A549 (cell line): ENCODE measurements around the gene MCOLN2. TPM values are rescaled to one million over a fixed set of nuclear protein-coding genes. Genes with fewer than 3 reads are reported as not detected.

Experiments
- ATAC-seq, 2 experiments: fragments of 200-7000 bp in 1 of 2; fragments of >200 bp in 1 of 2; cut with Nextera tagmentation in 1 of 2; cut with Tn5 transposase in 1 of 2; 3 replicates each; pipeline versions ENCODE4 v1.8.0 to v1.9.1; 2018 to 2020; ENCODE audit warnings: mild to moderate bottlenecking in 1 of 2, moderate library complexity in 1 of 2
- CTCF ChIA-PET: fragments of 300-600 bp; sonication (Branson Sonifier 250); formaldehyde crosslinking; extraction: SDS; loops from one replicate; lab custom pipeline; 2021; ENCODE audit warnings: antibody characterized with exemption, inconsistent platforms; lab: Yijun Ruan, JAX
- POLR2A ChIA-PET: fragments of 350-600 bp; formaldehyde crosslinking; extraction: SDS; loops from one replicate; lab custom pipeline; 2021; ENCODE audit warnings: antibody characterized with exemption, inconsistent platforms; lab: Yijun Ruan, JAX
- DNase-seq, 2 experiments: peaks; one replicate each; pipeline versions ENCODE4 v3.0.0 to v3.0.0-alpha.2; 2011 to 2016; ENCODE audit warnings: low read depth in 1 of 2, low spot score in 1 of 2
- FAIRE-seq: peaks from 2 replicates; lab custom pipeline; 2011; peaks lifted over from hg19 to GRCh38; lab: Jason Lieb, UNC
- H3K27ac ChIP-seq, 2 experiments: fragments of >200 bp; sonication (Bioruptor Twin); formaldehyde crosslinking; 3 replicates each; pipeline ENCODE4 v1.5.1; 2016 to 2017
- H3K4me1 ChIP-seq: fragments of >200 bp; sonication (Bioruptor Twin); formaldehyde crosslinking; 3 replicates; pipeline ENCODE4 v1.6.1; 2016
- H3K4me2 ChIP-seq: fragments of >200 bp; sonication (Bioruptor Twin); formaldehyde crosslinking; 3 replicates; pipeline ENCODE4 v1.6.1; 2016
- H3K4me3 ChIP-seq: fragments of >200 bp; sonication (Bioruptor Twin); formaldehyde crosslinking; 3 replicates; pipeline ENCODE4 v1.5.1; 2016
- H3K9me3 ChIP-seq: fragments of >200 bp; sonication (Bioruptor Twin); formaldehyde crosslinking; 3 replicates; pipeline ENCODE4 v1.6.1; 2016
- CBX2 ChIP-seq: fragments of 200-600 bp; sonication (generic); IDR thresholded peaks from 2 replicates; pipeline ENCODE4 v1.6.1; 2016; ENCODE audit warnings: low read depth, mild to moderate bottlenecking, borderline replicate concordance
- CBX8 ChIP-seq: fragments of 200-600 bp; sonication (generic); IDR thresholded peaks from 2 replicates; pipeline ENCODE4 v1.6.1; 2016
- CEBPB ChIP-seq, 2 experiments: fragments of >200 bp in 1 of 2; sonication (Bioruptor Twin) in 1 of 2; formaldehyde crosslinking in 1 of 2; IDR thresholded peaks; 2 replicates each; pipeline ENCODE4 v1.6.1; 2012 to 2016
- CHD2 ChIP-seq: fragments of 150-350 bp; IDR thresholded peaks from 2 replicates; pipeline ENCODE4 v1.6.1; 2014; ENCODE audit warnings: low read length; ENCODE audit not compliant: partially characterized antibody
- EHF ChIP-seq: fragments of 250-450 bp; sonication (Bioruptor Pico); IDR thresholded peaks from 2 replicates; pipeline ENCODE4 v1.5.0; 2020; ENCODE audit warnings: mild to moderate bottlenecking
- EHMT2 ChIP-seq: fragments of 200-600 bp; sonication (generic); IDR thresholded peaks from 2 replicates; pipeline ENCODE4 v1.6.1; 2016; ENCODE audit warnings: antibody characterized with exemption, low read depth, mild to moderate bottlenecking, moderate library complexity
- ESRRA ChIP-seq: fragments of 150-350 bp; IDR thresholded peaks from 2 replicates; pipeline ENCODE4 v1.6.1; 2014; ENCODE audit warnings: mild to moderate bottlenecking, low read length, borderline replicate concordance
- GATA3 ChIP-seq: IDR thresholded peaks from 2 replicates; pipeline ENCODE4 v1.6.1; 2012; ENCODE audit warnings: borderline replicate concordance
- HEYL ChIP-seq: fragments of 250-450 bp; sonication (Bioruptor Pico); IDR thresholded peaks from 2 replicates; pipeline ENCODE4 v1.8.0; 2021; ENCODE audit warnings: mild to moderate bottlenecking, moderate library complexity
- HOXA7 ChIP-seq: fragments of 250-450 bp; sonication (Bioruptor Pico); IDR thresholded peaks from 2 replicates; pipeline ENCODE4 v1.5.0; 2020; ENCODE audit warnings: mild to moderate bottlenecking, moderate library complexity
- HOXB13 ChIP-seq: fragments of 250-450 bp; sonication (Bioruptor Pico); IDR thresholded peaks from 2 replicates; pipeline ENCODE4 v1.5.0; 2020; ENCODE audit warnings: low read depth, mild to moderate bottlenecking, moderate library complexity
- JUNB ChIP-seq: fragments of >200 bp; sonication (Bioruptor Twin); formaldehyde crosslinking; IDR thresholded peaks from 2 replicates; pipeline ENCODE4 v1.6.1; 2016
- KDM1A ChIP-seq: fragments of 200-600 bp; sonication (generic); IDR thresholded peaks from 2 replicates; pipeline ENCODE4 v1.6.1; 2016; ENCODE audit warnings: low read depth, mild to moderate bottlenecking
- KDM5A ChIP-seq: fragments of 200-600 bp; sonication (generic); IDR thresholded peaks from 2 replicates; pipeline ENCODE4 v1.6.1; 2016; ENCODE audit warnings: antibody characterized with exemption, mild to moderate bottlenecking
- MAFK ChIP-seq: fragments of 450-650 bp; IDR thresholded peaks from 2 replicates; pipeline ENCODE4 v1.6.1; 2014; ENCODE audit not compliant: partially characterized antibody
- MAZ ChIP-seq: fragments of 150-350 bp; IDR thresholded peaks from 2 replicates; pipeline ENCODE4 v1.6.1; 2014; ENCODE audit warnings: antibody characterized with exemption, low read depth, low read length, borderline replicate concordance
- MYC ChIP-seq: IDR thresholded peaks from 2 replicates; pipeline ENCODE4 v1.6.1; 2012; ENCODE audit warnings: mild to moderate bottlenecking, inconsistent platforms, low read length, improper control_type of control experiment, borderline replicate concordance
- NFE2L2 ChIP-seq: fragments of 150-350 bp; conservative IDR thresholded peaks from 2 replicates; pipeline ENCODE4 v1.6.1; 2014; ENCODE audit warnings: low read length
- PHF8 ChIP-seq: fragments of 200-600 bp; sonication (generic); IDR thresholded peaks from 2 replicates; pipeline ENCODE4 v1.6.1; 2016; ENCODE audit warnings: low read depth, mild to moderate bottlenecking, antibody characterized with exemption, moderate library complexity, borderline replicate concordance
- RAD21 ChIP-seq, 2 experiments: fragments of >200 bp in 1 of 2; sonication (Bioruptor Twin) in 1 of 2; formaldehyde crosslinking in 1 of 2; IDR thresholded peaks in 1 of 2; conservative IDR thresholded peaks in 1 of 2; 2 replicates in 1 of 2; 3 replicates in 1 of 2; pipeline ENCODE4 v1.6.1; 2012 to 2018; ENCODE audit warnings: inconsistent platforms in 1 of 2
- RCOR1 ChIP-seq: fragments of 150-350 bp; IDR thresholded peaks from 2 replicates; pipeline ENCODE4 v1.6.1; 2014; ENCODE audit warnings: antibody characterized with exemption, low read length, low read depth
- RFX5 ChIP-seq: fragments of 450-650 bp; IDR thresholded peaks from 2 replicates; pipeline ENCODE4 v1.7.1; 2014; ENCODE audit warnings: antibody characterized with exemption, mild to moderate bottlenecking, moderate library complexity
- RNF2 ChIP-seq: fragments of 200-600 bp; sonication (generic); IDR thresholded peaks from 2 replicates; pipeline ENCODE4 v1.6.1; 2016; ENCODE audit warnings: low read depth, mild to moderate bottlenecking, antibody characterized with exemption, moderate library complexity, borderline replicate concordance
- TP53 ChIP-seq: fragments of 250-450 bp; sonication (Bioruptor Pico); IDR thresholded peaks from 2 replicates; pipeline ENCODE4 v1.5.0; 2021; ENCODE audit warnings: mild to moderate bottlenecking, moderate library complexity
- WGBS: methylation state at CpG from one replicate; pipeline ENCODE4 v1.1.6; 2017; ENCODE audit errors: missing lambda C conversion rate; 5-methylcytosine and 5-hydroxymethylcytosine counted together
- polyA plus RNA-seq, 4 experiments: library from polyadenylated mRNA; depleted of rRNA in 3 of 4; stranded (reverse); fragments of >200 nt; fragmentation: RNase III in 1 of 4; extraction: RNeasy Plus Mini Kit Qiagen cat#74134 plus additional on column Dnase treatment in 1 of 4; gene quantifications; 2 replicates in 3 of 4; 3 replicates in 1 of 4; pipeline ENCODE4 v1.2.3, GENCODE V29; 2011 to 2017
- TF ChIP-seq, protein P1 (sequence below): IDR thresholded peaks from 2 replicates; pipeline ENCODE4 v1.6.1; 2012; ENCODE audit warnings: low read depth, borderline replicate concordance
- TF ChIP-seq, protein P2 (sequence below): fragments of 250-450 bp; sonication (Bioruptor Pico); IDR thresholded peaks from 2 replicates; pipeline ENCODE4 v1.5.0; 2020; ENCODE audit warnings: low read depth, mild to moderate bottlenecking, moderate library complexity
- TF ChIP-seq, protein P3 (sequence below): fragments of >200 bp; sonication (Bioruptor Twin); formaldehyde crosslinking; IDR thresholded peaks from 2 replicates; pipeline ENCODE4 v1.6.1; 2016
- TF ChIP-seq, protein P4 (sequence below): fragments of 150-350 bp; IDR thresholded peaks from 2 replicates; pipeline ENCODE4 v1.6.1; 2014; ENCODE audit warnings: low read depth, mild to moderate bottlenecking, low read length
- TF ChIP-seq, protein P5 (sequence below): fragments of 450-650 bp; IDR thresholded peaks from 2 replicates; pipeline ENCODE4 v1.6.1; 2014; ENCODE audit warnings: antibody characterized with exemption
- TF ChIP-seq, protein P6 (sequence below): IDR thresholded peaks from 2 replicates; pipeline ENCODE4 v1.6.1; 2012

Gene MCOLN2
- polyA plus RNA-seq, 2 of the 4 experiments (the other 2 are of a cell fraction), result 3.1 to 4.6 TPM

DNA sequence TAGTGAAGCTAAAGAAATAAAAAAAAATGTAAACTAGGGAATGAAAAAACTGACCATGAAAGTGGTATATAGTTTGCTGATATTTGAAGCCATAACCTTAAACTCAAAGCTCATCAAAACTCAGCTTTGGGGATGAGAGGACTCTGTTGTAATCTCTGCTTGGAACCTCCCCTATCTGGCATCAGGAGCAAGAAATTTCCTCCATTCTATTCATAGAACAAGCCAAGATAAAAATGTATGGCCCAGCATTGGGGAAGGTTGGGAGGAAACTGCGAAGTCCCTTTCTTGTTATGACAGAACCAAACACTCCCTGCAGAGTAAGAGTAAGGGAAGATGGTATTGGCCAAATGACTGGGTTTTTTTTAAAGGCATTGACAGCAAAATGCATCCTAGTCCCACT, 35.6 kb downstream of the MCOLN2 start:
- WGBS, result 100% methylated on average over 1 of the region's 1 CpG
- H3K4me2 ChIP-seq, result no peak overlapping the region
- ATAC-seq (no peak), DNase-seq (no peak), FAIRE-seq (no peak)
- ChIA-PET CTCF (interaction anchor here (1.7 kb wide), 1 partner anchor 16 kb away, joined by 9 read pairs; no protein-coding TSS in a partner anchor), POLR2A (no interaction called here)
- no peaks in the 10 kb centered on the region for H3K9me3 ChIP-seq
- TF ChIP-seq PHF8 (no peak), CHD2 (no peak), MAZ (no peak), EHMT2 (no peak), RAD21 (conservative IDR thresholded peaks at IDR 0.05 in 1 of 2, IDR thresholded peaks at IDR 0.05 in 1 of 2) (no peak), KDM5A (no peak), CEBPB (IDR thresholded peaks at IDR 0.05) (no peak), ESRRA (no peak), EHF (CRISPR knock-in tag) (no peak), MYC (no peak), HOXB13 (CRISPR knock-in tag) (no peak), CBX2 (no peak), JUNB (no peak), KDM1A (no peak), MAFK (no peak), RNF2 (no peak), TP53 (CRISPR knock-in tag) (no peak), CBX8 (no peak), GATA3 (no peak)
- TF ChIP-seq, protein P1, sequence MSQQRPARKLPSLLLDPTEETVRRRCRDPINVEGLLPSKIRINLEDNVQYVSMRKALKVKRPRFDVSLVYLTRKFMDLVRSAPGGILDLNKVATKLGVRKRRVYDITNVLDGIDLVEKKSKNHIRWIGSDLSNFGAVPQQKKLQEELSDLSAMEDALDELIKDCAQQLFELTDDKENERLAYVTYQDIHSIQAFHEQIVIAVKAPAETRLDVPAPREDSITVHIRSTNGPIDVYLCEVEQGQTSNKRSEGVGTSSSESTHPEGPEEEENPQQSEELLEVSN, result no peak
- no peak overlapping the region for H3K4me3 ChIP-seq
- H3K27ac ChIP-seq, result no peak overlapping the region
- 0 out of 3 replicates have a peak, but pooled peaks cover 5% of the 10 kb centered on the region for H3K4me1 ChIP-seq

DNA sequence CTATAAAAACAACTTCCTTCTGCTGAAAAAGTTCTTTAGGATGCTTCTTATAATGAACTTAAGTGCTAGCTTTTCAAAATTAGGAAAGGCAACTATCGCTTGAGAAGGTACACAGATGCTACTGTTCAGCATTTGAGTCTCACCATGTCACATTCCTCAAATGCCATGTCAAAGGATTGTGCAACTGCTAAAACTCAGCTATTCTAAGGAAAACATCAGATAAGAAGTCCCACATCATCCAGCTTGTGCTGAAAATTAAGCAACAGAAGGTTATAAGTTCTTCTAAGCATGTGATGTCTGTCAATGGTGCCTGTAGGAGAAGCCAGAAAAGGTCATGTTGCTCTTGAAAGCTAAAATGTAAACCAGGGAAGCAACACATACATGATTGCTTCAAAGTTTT, 36.5 kb downstream of the MCOLN2 start:
- POLR2A ChIA-PET, result no interaction called here
- Histone ChIP-seq H3K9me3 (no peaks in the 10 kb centered on the region), H3K4me3 (no peak overlapping the region), H3K4me2 (no peak overlapping the region), H3K27ac (no peak overlapping the region), H3K4me1 (0 out of 3 replicates have a peak, but pooled peaks cover 5% of the 10 kb centered on the region)
- TF ChIP-seq EHF (CRISPR knock-in tag), result no peak
- 0 out of 4 replicates have a peak, but pooled peaks of 1 of the 2 experiments have one; percentile 11 for TF ChIP-seq CEBPB (IDR thresholded peaks at IDR 0.05)
- no peak for TF ChIP-seq RCOR1
- no peak for TF ChIP-seq RFX5
- FAIRE-seq (no peak), ATAC-seq (no peak), DNase-seq (no peak)
- CTCF ChIA-PET, result interaction anchor here (1.7 kb wide), 1 partner anchor 16 kb away, joined by 9 read pairs; no protein-coding TSS in a partner anchor
- 100% methylated on average over 1 of the region's 1 CpG for WGBS

DNA sequence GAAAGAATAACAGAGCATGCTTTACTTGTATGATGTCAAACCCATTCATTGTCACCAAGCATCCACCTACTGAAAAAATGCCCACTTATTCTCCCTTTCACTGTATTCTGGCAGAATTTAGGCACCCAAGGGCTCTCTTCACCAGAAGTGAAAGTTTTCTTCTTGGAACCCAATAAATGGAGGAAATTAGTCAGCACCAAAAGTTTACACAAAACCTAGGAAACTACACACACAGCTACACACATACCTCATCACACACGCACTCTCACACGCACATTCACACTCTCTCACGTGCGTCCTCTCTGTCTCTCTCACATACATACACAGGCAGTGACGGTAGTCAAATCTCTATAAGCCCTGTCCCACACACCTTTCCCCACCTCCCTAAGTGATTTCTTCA, 37.6 kb downstream of the MCOLN2 start:
- POLR2A ChIA-PET, result no interaction called here
- TF ChIP-seq, protein P2, sequence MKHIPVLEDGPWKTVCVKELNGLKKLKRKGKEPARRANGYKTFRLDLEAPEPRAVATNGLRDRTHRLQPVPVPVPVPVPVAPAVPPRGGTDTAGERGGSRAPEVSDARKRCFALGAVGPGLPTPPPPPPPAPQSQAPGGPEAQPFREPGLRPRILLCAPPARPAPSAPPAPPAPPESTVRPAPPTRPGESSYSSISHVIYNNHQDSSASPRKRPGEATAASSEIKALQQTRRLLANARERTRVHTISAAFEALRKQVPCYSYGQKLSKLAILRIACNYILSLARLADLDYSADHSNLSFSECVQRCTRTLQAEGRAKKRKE (CRISPR knock-in tag), result no peak
- TF ChIP-seq NFE2L2 (no peak), HEYL (CRISPR knock-in tag) (no peak), HOXA7 (CRISPR knock-in tag) (no peak), TP53 (CRISPR knock-in tag) (no peak), RFX5 (no peak), EHF (CRISPR knock-in tag) (no peak), CEBPB (IDR thresholded peaks at IDR 0.05) (no peak), MAFK (no peak)
- TF ChIP-seq, protein P3, sequence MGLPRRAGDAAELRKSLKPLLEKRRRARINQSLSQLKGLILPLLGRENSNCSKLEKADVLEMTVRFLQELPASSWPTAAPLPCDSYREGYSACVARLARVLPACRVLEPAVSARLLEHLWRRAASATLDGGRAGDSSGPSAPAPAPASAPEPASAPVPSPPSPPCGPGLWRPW, result no peak
- TF ChIP-seq, protein P4, sequence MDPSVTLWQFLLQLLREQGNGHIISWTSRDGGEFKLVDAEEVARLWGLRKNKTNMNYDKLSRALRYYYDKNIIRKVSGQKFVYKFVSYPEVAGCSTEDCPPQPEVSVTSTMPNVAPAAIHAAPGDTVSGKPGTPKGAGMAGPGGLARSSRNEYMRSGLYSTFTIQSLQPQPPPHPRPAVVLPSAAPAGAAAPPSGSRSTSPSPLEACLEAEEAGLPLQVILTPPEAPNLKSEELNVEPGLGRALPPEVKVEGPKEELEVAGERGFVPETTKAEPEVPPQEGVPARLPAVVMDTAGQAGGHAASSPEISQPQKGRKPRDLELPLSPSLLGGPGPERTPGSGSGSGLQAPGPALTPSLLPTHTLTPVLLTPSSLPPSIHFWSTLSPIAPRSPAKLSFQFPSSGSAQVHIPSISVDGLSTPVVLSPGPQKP, result no peak
- TF ChIP-seq, protein P5, sequence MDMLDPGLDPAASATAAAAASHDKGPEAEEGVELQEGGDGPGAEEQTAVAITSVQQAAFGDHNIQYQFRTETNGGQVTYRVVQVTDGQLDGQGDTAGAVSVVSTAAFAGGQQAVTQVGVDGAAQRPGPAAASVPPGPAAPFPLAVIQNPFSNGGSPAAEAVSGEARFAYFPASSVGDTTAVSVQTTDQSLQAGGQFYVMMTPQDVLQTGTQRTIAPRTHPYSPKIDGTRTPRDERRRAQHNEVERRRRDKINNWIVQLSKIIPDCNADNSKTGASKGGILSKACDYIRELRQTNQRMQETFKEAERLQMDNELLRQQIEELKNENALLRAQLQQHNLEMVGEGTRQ, result no peak
- TF ChIP-seq, protein P6, sequence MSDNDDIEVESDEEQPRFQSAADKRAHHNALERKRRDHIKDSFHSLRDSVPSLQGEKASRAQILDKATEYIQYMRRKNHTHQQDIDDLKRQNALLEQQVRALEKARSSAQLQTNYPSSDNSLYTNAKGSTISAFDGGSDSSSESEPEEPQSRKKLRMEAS, result no peak
- ATAC-seq, result no peak
- Histone ChIP-seq H3K9me3 (no peaks in the 10 kb centered on the region), H3K4me1 (0 out of 3 replicates have a peak, but pooled peaks cover 5% of the 10 kb centered on the region), H3K4me2 (no peak overlapping the region), H3K27ac (no peak overlapping the region), H3K4me3 (no peak overlapping the region)
- FAIRE-seq, result no peak
- CTCF ChIA-PET, result interaction anchor here (1.7 to 3.6 kb wide), 2 partner anchors 14 to 15 kb away, joined by 9 to 31 read pairs; no protein-coding TSS in a partner anchor
- WGBS, result 89% methylated on average over 5 of the region's 5 CpGs
- DNase-seq, result no peak
